DMS53 treated with DMSO at 0.1 percent for 48 hours (cell line): ENCODE results near the gene GNGT2.
A peak's percentile ranks its signal among the peaks of the same experiment; 100 is the strongest.
"Not testable (repeated sequence)": the region's sequence is repeated elsewhere in the genome, so short reads cannot be mapped to it uniquely, and the experiment has no call there.

Experiments used
- DNase-seq: peaks from one replicate; lab custom pipeline; 2025; ENCODE audit not compliant: unreplicated experiment; lab: John Stamatoyannopoulos, UW

The GNGT2 gene

DNA sequence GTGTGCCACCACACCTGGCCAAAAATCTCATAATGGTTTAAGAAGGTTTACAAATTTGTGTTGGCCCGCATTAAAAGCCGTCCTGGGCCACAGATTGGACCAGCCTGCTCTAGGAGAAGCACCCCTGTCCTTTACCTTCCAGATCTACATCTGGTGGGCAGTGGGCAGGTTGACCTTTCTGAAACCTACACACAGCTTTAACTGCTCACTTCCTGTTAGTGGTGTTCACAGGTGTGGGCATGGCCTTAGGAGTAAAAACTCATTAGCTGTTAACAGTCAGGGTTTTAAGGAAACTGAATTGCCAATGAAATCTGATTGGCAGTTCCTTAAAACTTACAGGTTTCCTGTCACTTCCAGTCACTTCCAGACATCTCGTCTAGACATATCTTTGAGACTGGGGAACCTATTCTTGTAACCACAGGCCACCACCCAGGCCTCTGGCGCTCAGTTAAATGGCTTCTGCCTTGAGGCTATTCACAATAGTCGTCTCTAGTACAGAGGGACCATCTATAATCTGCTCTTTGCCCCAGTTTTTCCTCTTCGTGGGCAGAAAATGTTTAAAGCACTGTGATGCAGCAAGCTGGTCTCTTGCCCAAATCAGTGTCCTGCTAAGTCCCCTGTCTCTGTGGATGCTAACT lies 29.3 kb downstream of the GNGT2 start:
- no peak for DNase-seq

DNA sequence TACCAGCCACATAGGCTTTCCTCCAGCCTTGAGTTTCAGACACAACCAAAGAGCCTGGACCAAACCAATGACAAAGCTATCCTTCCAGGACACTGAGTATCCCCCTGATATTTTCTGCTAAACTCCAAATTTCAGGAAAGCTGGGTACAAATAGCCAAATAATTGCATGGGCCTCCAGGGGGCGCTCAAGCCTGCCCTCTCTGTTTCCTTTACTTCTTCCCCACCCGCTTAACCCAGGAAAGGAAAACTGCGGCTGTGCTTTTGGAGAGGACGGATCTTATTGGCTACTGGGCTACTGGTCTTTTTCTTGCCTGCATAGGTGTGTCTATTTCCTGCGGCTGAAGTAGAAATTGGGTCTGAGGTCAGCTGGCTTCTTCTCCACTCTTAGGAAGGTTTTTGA lies 30.1 kb downstream of the GNGT2 start:
- DNase-seq = peak; percentile 39

DNA sequence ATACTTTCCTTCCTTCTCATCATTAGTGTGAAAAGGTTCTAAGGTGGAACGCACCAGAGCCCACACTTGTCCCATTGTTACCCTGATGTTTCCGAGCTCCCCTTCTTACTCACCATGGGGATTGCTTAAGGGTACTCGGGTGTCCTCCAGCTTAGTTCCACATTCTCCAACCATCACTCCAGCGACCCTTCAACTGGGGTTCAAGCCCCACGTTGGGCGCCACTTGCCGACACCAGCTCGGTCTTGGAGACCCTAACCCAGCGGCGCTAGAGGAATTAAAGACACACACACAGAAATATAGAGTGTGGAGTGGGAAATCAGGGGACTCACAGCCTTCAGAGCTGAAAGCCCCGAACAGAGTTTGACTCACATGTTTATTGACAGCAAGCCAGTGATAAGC lies 34.4 kb downstream of the GNGT2 start:
- not testable (repeated sequence) for DNase-seq

DNA sequence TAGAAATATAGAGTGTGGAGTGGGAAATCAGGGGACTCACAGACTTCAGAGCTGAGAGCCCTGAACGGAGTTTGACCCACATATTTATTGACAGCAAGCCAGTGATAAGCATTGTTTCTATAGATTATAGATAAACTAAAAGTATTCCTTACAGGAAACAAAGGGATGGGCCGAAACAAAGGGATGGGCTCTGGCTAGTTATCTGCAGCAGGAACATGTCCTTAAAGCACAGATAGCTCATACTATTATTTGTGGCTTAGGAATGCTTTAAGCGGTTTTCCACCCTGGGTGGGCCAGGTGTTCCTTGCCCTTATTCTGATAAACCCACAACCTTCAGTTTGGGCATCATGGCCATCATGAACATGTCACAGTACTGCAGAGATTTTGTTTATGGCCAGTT lies 39.7 kb downstream of the GNGT2 start:
- DNase-seq = not testable (repeated sequence)

DNA sequence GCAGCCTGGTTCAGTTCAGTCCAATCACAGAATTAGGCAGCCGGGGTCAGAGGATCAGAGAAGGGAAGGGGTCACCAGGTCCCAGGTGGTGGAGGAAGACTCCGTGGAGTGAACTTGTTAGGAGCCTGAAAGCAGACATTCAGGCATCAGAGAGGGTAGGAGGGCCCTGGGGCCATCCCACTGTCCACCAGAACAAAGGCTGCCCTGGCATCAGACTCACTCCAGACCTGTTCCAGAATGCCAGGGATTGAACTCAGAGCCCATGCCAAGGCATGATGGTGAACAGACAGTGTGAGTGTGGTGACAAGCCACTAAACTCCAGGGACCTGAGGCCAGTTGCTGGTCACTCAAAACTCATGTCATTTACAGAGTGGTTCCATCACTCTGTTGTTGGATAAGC lies 40.2 kb downstream of the GNGT2 start:
- DNase-seq = no peak

DNA sequence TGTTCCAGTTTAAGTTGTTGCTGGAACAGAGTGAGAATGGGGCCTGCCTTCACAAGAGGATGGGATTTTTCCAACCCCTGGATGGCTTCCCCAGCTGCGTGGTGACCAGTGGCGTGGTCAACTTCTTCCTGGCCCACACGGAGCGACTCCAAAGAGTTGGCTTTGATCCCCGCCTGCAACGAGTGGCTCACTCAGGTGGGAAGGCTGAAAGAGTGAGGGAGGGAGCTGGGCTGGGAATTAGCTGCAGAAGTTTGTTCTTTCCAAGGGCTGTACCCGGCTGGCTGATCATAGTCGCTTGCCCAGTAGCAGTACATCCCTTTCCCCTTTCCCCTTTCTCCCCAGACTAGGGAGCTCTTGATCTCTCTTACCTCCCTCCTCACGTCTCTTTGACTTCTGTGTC lies 41.7 kb downstream of the GNGT2 start:
- DNase-seq = no peak

DNA sequence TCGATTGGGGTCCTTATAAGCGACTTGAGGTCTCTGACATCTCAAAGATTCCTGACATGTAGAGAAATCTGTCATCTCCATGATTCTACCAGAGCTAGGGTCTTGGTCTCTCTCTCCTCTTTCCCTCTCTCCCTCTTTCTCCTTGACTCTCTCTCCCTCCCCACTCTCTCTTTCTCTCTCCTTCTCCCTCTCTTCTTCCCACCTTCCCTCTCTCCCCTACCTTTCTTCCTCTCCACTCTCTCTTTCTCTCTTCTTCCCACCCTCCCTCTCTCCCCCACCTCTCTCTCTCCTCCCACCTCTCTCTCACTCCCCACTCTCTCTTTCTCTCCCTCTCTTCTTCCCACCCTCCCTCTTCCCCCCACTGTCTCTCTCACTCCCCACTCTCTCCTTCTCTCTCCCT lies 45.2 kb downstream of the GNGT2 start:
- DNase-seq = no peak

DNA sequence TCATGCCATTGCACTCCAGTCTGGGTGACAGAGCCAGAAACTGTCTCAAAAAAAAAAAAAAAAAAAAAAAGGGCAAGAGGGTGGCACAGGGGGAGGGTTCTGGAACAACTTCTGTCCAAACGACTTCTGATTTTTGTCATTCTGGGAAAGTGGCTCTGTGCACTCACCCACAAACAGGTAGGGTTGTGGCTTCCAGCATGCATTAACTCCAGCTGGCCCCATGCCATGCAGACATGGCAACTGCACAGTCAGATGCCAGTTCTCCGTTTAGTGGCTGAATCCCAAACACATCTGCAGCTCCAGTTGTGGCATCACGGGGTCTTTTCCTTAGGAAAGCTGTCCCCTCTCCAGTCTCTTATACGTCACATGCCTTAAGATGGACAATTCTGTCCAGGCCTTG lies 47.5 kb downstream of the GNGT2 start:
- no peak for DNase-seq

DNA sequence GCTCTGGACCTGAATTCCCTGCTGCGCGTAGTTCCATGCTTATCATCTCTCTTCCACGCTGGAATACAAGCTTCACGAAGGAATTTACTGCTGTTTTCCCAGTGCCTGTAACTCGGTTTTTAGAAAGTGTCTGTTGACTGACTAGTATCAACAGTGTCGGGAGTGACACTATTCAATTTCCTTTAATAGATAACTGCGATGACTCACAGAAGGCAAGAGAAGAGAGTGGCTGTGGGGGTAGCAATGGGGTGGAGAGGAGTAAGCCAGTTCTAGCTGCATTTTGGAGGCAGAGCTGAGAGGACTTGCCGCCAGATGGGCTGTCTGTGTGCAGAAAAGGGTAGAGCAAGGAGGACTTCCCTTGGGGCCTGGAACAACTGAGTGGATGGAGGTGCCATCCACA lies 52.6 kb downstream of the GNGT2 start:
- no peak for DNase-seq

DNA sequence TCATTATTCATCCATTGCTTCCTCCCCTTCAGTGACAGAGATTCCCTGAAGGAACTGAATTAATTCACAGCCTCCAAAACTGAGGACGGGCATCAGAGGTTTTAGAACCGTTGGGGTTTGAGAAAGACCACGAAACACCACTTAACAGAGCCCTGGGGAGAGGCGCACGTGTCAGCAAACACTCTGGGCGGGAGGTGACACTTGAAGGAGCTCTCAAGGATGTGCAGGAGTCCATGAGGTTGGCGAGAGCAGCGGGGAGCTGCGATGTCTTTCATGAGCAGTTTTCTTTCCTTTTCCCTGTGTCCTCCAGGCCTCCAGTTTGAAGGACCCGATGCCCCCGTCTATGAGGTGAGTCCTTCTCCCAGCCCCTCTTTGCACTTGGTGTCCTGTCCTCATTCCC lies 54.1 kb downstream of the GNGT2 start:
- DNase-seq = no peak
